K562 (cell line): ENCODE measurements around the gene SLC25A1. TPM values are rescaled to one million over a fixed set of nuclear protein-coding genes. Genes with fewer than 3 reads are reported as not detected.

Experiments
- BRCA1 ChIP-seq, 2 experiments: fragments of 450-650 bp in 1 of 2; sonication (generic) in 1 of 2; formaldehyde crosslinking in 1 of 2; IDR thresholded peaks; 2 replicates each; pipeline versions ENCODE4 v1.5.0 to v1.6.1; 2017 to 2020; ENCODE audit warnings: mild to moderate bottlenecking in 1 of 2, missing genetic modification reagents in 1 of 2
- BRD4 ChIP-seq: fragments of 200-600 bp; sonication (generic); IDR thresholded peaks from 2 replicates; pipeline ENCODE4 v1.6.1; 2017; ENCODE audit warnings: inconsistent platforms
- CGGBP1 ChIP-seq: fragments of 250-450 bp; sonication (Bioruptor Pico); IDR thresholded peaks from 2 replicates; pipeline ENCODE4 v1.9.0; 2021; ENCODE audit warnings: mild to moderate bottlenecking
- EZH2 ChIP-seq: IDR thresholded peaks from 2 replicates; pipeline ENCODE4 v1.6.1; 2012; ENCODE audit warnings: low read depth, mild to moderate bottlenecking, inconsistent platforms, low read length, borderline replicate concordance
- GTF2A2 ChIP-seq: IDR thresholded peaks from 2 replicates; pipeline ENCODE4 v1.6.1; 2016; ENCODE audit warnings: mild to moderate bottlenecking, missing genetic modification characterization, missing compliant biosample characterization
- HCFC1 ChIP-seq: IDR thresholded peaks from 2 replicates; pipeline ENCODE4 v1.6.1; 2012; ENCODE audit warnings: low read depth, low read length, improper control_type of control experiment
- HMGXB4 ChIP-seq: sonication (generic); formaldehyde crosslinking; IDR thresholded peaks from 2 replicates; pipeline ENCODE4 v1.8.1; 2023; ENCODE audit warnings: mild to moderate bottlenecking, missing genetic modification reagents
- JUN ChIP-seq, 2 experiments: sonication (generic) in 1 of 2; formaldehyde crosslinking in 1 of 2; IDR thresholded peaks; 2 replicates each; pipeline versions ENCODE4 v1.6.1 to v1.8.0; 2012 to 2022; ENCODE audit warnings: borderline replicate concordance in 2 of 2, mild to moderate bottlenecking in 2 of 2, improper control_type of control experiment in 1 of 2, low read depth in 1 of 2, low read length in 1 of 2, missing genetic modification reagents in 1 of 2
- KDM2B ChIP-seq: fragments of 250-450 bp; sonication (Bioruptor Pico); IDR thresholded peaks from 2 replicates; pipeline ENCODE4 v1.8.0; 2021; ENCODE audit warnings: mild to moderate bottlenecking, moderate library complexity
- NEUROD1 ChIP-seq: fragments of 150-350 bp; IDR thresholded peaks from 2 replicates; pipeline ENCODE4 v1.6.1; 2014; ENCODE audit warnings: borderline replicate concordance, low read length, low read depth; ENCODE audit not compliant: partially characterized antibody
- NR2C1 ChIP-seq, 2 experiments: fragments of 450-650 bp; IDR thresholded peaks; 2 replicates each; pipeline ENCODE4 v1.6.1; 2017; ENCODE audit warnings: mild to moderate bottlenecking in 2 of 2, antibody characterized with exemption in 1 of 2, inconsistent platforms in 1 of 2, missing compliant biosample characterization in 1 of 2, missing genetic modification characterization in 1 of 2
- PCBP2 ChIP-seq: fragments of 200-400 bp; formaldehyde crosslinking; IDR thresholded peaks from 2 replicates; pipeline ENCODE4 v1.6.1; 2018; ENCODE audit warnings: low read length, low read depth, mild to moderate bottlenecking, moderate library complexity; ENCODE audit not compliant: poor library complexity, severe bottlenecking
- PHF8 ChIP-seq: fragments of 200-600 bp; sonication (generic); IDR thresholded peaks from 2 replicates; pipeline ENCODE4 v1.6.1; 2012; ENCODE audit warnings: mixed run types, mild to moderate bottlenecking, inconsistent platforms, low read length, moderate library complexity, borderline replicate concordance
- PTTG1 ChIP-seq: fragments of 450-650 bp; IDR thresholded peaks from 2 replicates; pipeline ENCODE4 v1.6.1; 2016; ENCODE audit warnings: low read depth, mild to moderate bottlenecking, missing genetic modification characterization, missing compliant biosample characterization
- RBBP5 ChIP-seq: fragments of 200-600 bp; sonication (generic); IDR thresholded peaks from 2 replicates; pipeline ENCODE4 v1.6.1; 2012; ENCODE audit warnings: borderline replicate concordance, mild to moderate bottlenecking, low read length, control low read depth, inconsistent platforms; ENCODE audit not compliant: insufficient read depth, poor library complexity, severe bottlenecking
- RCOR1 ChIP-seq, 2 experiments: IDR thresholded peaks; 2 replicates each; pipeline ENCODE4 v1.6.1; 2012; ENCODE audit warnings: low read depth in 2 of 2, low read length in 2 of 2, borderline replicate concordance in 1 of 2, improper control_type of control experiment in 1 of 2
- RFX1 ChIP-seq: fragments of 450-650 bp; IDR thresholded peaks from 2 replicates; pipeline ENCODE4 v1.6.1; 2016; ENCODE audit warnings: mild to moderate bottlenecking, moderate library complexity
- SETDB1 ChIP-seq: IDR thresholded peaks from one replicate; pipeline ENCODE4 v1.6.1; 2012; ENCODE audit warnings: low read length, control low read depth, inconsistent platforms
- SMAD4 ChIP-seq: fragments of 250-450 bp; sonication (Bioruptor Pico); conservative IDR thresholded peaks from 2 replicates; pipeline ENCODE4 v1.8.0; 2021; ENCODE audit warnings: inconsistent platforms, mild to moderate bottlenecking, moderate library complexity
- SRSF9 ChIP-seq: fragments of 200-400 bp; formaldehyde crosslinking; IDR thresholded peaks from 2 replicates; pipeline ENCODE4 v1.6.1; 2017; ENCODE audit warnings: low read depth, low read length, borderline replicate concordance
- ZNF232 ChIP-seq: sonication (generic); formaldehyde crosslinking; IDR thresholded peaks from 2 replicates; pipeline ENCODE4 v1.8.0; 2022; ENCODE audit warnings: mild to moderate bottlenecking, missing genetic modification reagents
- ZNF583 ChIP-seq: fragments of 250-450 bp; sonication (Bioruptor Pico); IDR thresholded peaks from 2 replicates; pipeline ENCODE4 v1.4.0; 2020
- polyA plus RNA-seq, 8 experiments: library from polyadenylated mRNA; depleted of rRNA in 4 of 8; stranded (reverse) in 5 of 8; unstranded in 3 of 8; fragments of >200 nt; fragmentation: Nextera tagmentation in 2 of 8; fragmentation: Illumina TruSeq in 1 of 8; extraction: Ambion mirVana in 2 of 8; extraction: Trizol in 1 of 8; gene quantifications; 2 replicates each; pipeline versions ENCODE4 v1.2.1 to v1.2.3, GENCODE V29; 2011 to 2014; ENCODE audit warnings: inconsistent platforms in 1 of 8, missing spikeins in 1 of 8
- total RNA-seq, 7 experiments: library from RNA; depleted of rRNA in 6 of 7; stranded (reverse); fragments of >200 nt in 6 of 7; fragmentation: Illumina TruSeq in 2 of 7; extraction: Trizol in 2 of 7; gene quantifications; 2 replicates each; pipeline versions ENCODE4 v1.2.1 to v1.2.3, GENCODE V29; 2011 to 2021; ENCODE audit warnings: low replicate concordance in 1 of 7

SLC25A1 gene
- total and polyA plus RNA-seq, 9 of the 15 experiments (the other 6 are each of a cell fraction or from before 2014, with no cell fraction given) = 11.0 to 408 (median 110) TPM

GRCh38 chr22:19169002-19169946 is 9.3 kb downstream of the SLC25A1 start (continued):
- peak; percentile 87 for TF ChIP-seq SMAD4 (CRISPR knock-in tag)
- TF ChIP-seq ZNF232 (CRISPR knock-in tag) = no peak
- peak; percentile 23 for TF ChIP-seq NEUROD1
- TF ChIP-seq PHF8 = peak; percentile 13; the same call in 1 of the 2 replicates
- TF ChIP-seq RBBP5 = peak; percentile 86
- TF ChIP-seq HCFC1 = peak; percentile 10; the same call in 1 of the 2 replicates
- 0 out of 2 replicates have a peak, but pooled peaks have one; percentile 9 for TF ChIP-seq ZNF583
- 0 out of 2 replicates have a peak, but pooled peaks have one; percentile 39 for TF ChIP-seq GTF2A2 (tag)
- peak; percentile 7 for TF ChIP-seq SETDB1
- no peak for TF ChIP-seq SRSF9
- 0 out of 2 replicates have a peak, but pooled peaks have one; percentile 1 for TF ChIP-seq CGGBP1 (CRISPR knock-in tag)
- TF ChIP-seq NR2C1 (IDR thresholded peaks at IDR 0.05) = no peak
- no peak for TF ChIP-seq NR2C1 (tag; IDR thresholded peaks at IDR 0.05)
- peak; percentile 19; the same call in 1 of the 2 replicates for TF ChIP-seq EZH2
- TF ChIP-seq BRCA1 (IDR thresholded peaks at IDR 0.05) = no peak
- TF ChIP-seq BRCA1 (CRISPR knock-in tag; IDR thresholded peaks at IDR 0.05) = no peak
- TF ChIP-seq RFX1 = no peak
- TF ChIP-seq RCOR1 (IDR thresholded peaks at IDR 0.05; ENCODE audit: borderline replicate concordance in 1 of 2, low read depth in 2 of 2, low read length in 2 of 2) = peak in 1 of 2 experiments; percentile 45; a peak in 1 of 4 replicates
- no peak for TF ChIP-seq PTTG1 (tag)
- peak; percentile 99 for TF ChIP-seq KDM2B (CRISPR knock-in tag)
- peak; percentile 52; the same call in 1 of the 2 replicates for TF ChIP-seq BRD4
- TF ChIP-seq JUN (IDR thresholded peaks at IDR 0.05; ENCODE audit: borderline replicate concordance, low read depth, low read length) = 0 out of 2 replicates have a peak, but pooled peaks have one; percentile 20
- no peak for TF ChIP-seq JUN (CRISPR knock-in tag; IDR thresholded peaks at IDR 0.05; ENCODE audit: borderline replicate concordance)
- TF ChIP-seq PCBP2 = no peak
- TF ChIP-seq HMGXB4 = 0 out of 2 replicates have a peak, but pooled peaks have one; percentile 29
